ENCODE results near the gene CDC25B. TPM values are rescaled to one million over a fixed set of nuclear protein-coding genes. Genes with fewer than 3 reads are reported as not detected.

CDC25B gene
- total and polyA plus RNA-seq, 2 of the 13 experiments (the other 11 are each of a cell fraction or from before 2014, with no cell fraction given): 14.5 to 19.4 TPM

DNA sequence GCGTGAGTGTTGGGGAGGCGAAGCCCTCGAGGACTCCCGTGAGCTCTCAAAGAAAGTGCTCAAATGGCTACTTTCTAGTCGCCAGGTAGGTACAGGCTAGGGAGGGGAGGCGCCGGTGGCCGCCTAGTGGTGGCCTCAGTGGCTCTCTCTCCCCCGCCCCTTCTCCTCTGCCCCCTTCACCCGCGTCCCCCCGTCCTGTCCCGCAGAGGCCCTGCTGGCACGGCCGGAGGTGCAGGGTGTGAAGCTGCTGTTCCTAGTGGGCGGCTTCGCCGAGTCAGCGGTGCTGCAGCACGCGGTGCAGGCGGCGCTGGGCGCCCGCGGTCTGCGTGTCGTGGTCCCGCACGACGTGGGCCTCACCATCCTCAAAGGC lies 44.8 kb upstream of the CDC25B start:
- BruUV-seq (replicated peaks): no TSS peak
- no peak overlapping the region for H2AFZ ChIP-seq (ENCODE audit: low read length)
- TF ChIP-seq HMG20A (CRISPR knock-in tag; IDR thresholded peaks at IDR 0.05; ENCODE audit: borderline replicate concordance) (no peak), MAFK (conservative IDR thresholded peaks at IDR 0.05 in 1 of 2, IDR thresholded peaks at IDR 0.05 in 1 of 2; ENCODE audit: low read length in 2 of 2) (0 out of 4 replicates have a peak, but pooled peaks of 1 of the 2 experiments have one; percentile 6)
- TF ChIP-seq, protein P1, sequence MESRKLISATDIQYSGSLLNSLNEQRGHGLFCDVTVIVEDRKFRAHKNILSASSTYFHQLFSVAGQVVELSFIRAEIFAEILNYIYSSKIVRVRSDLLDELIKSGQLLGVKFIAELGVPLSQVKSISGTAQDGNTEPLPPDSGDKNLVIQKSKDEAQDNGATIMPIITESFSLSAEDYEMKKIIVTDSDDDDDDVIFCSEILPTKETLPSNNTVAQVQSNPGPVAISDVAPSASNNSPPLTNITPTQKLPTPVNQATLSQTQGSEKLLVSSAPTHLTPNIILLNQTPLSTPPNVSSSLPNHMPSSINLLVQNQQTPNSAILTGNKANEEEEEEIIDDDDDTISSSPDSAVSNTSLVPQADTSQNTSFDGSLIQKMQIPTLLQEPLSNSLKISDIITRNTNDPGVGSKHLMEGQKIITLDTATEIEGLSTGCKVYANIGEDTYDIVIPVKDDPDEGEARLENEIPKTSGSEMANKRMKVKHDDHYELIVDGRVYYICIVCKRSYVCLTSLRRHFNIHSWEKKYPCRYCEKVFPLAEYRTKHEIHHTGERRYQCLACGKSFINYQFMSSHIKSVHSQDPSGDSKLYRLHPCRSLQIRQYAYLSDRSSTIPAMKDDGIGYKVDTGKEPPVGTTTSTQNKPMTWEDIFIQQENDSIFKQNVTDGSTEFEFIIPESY (CRISPR knock-in tag; IDR thresholded peaks at IDR 0.05): peak; percentile 46; the same call in 1 of the 2 replicates
- no peaks in the 10 kb centered on the region for H4K20me1 ChIP-seq (ENCODE audit: insufficient read depth, low read length)
- peaks cover 33% of the 10 kb centered on the region for H3K4me1 ChIP-seq (ENCODE audit: insufficient read depth, low read length)
- in situ Hi-C loops (cut with HindIII; ENCODE audit: extremely low pct_ligation_motif_present, low pct_unique_long_range_greater_than_20kb): no loop called here
- CTCF ChIA-PET (ENCODE audit: low intra/inter-chr PET ratio, low total read pairs): interaction anchor here (2.8 to 2.9 kb wide), 2 partner anchors 18 to 36 kb away, joined by 10 to 45 read pairs; partner anchors contain the start of gene ADISSP
- FAIRE-seq (no peak), DNase-seq (ENCODE audit: low spot score) (no peak), ATAC-seq (no peak)
- WGBS (ENCODE audit: low lambda C conversion rate): 98% methylated on average over 31 of the region's 31 CpGs
- no peak overlapping the region for H3K4me3 ChIP-seq (replicated peaks in 1 of 3; ENCODE audit: insufficient read depth in 1 of 3, low read depth in 2 of 3, low read length in 3 of 3)
- H3K27me3 ChIP-seq (ENCODE audit: control insufficient read depth in 1 of 2, insufficient read depth in 2 of 2, low read length in 2 of 2): peaks cover 2 to 28% of the 10 kb centered on the region in 2 experiments; a peak in 4 of 5 replicates
- intact Hi-C loops (cut with micrococcal nuclease; ENCODE audit: unreplicated experiment): no loop called here
- H3K27ac ChIP-seq (ENCODE audit: extremely low read length, insufficient read depth, low read length): no peak overlapping the region
- H3K36me3 ChIP-seq (replicated peaks in 1 of 2; ENCODE audit: control insufficient read depth in 1 of 2, insufficient read depth in 2 of 2, low read length in 2 of 2): peaks cover 11 to 13% of the 10 kb centered on the region in 2 experiments; a peak in 4 of 5 replicates
- POLR2A ChIA-PET: interaction anchor here (2.8 kb wide), 1 partner anchor 16 kb away, joined by 11 read pairs; the partner anchor contains the start of gene ADISSP
- H3K9me3 ChIP-seq (ENCODE audit: low read length): no peaks in the 10 kb centered on the region
- H3K4me2 ChIP-seq (ENCODE audit: low read depth, low read length): no peak overlapping the region
- no peaks in the 10 kb centered on the region for H3K79me2 ChIP-seq (ENCODE audit: insufficient read depth, low read length)
- H3K9ac ChIP-seq (ENCODE audit: insufficient read depth, low read depth, low read length): no peak overlapping the region

DNA sequence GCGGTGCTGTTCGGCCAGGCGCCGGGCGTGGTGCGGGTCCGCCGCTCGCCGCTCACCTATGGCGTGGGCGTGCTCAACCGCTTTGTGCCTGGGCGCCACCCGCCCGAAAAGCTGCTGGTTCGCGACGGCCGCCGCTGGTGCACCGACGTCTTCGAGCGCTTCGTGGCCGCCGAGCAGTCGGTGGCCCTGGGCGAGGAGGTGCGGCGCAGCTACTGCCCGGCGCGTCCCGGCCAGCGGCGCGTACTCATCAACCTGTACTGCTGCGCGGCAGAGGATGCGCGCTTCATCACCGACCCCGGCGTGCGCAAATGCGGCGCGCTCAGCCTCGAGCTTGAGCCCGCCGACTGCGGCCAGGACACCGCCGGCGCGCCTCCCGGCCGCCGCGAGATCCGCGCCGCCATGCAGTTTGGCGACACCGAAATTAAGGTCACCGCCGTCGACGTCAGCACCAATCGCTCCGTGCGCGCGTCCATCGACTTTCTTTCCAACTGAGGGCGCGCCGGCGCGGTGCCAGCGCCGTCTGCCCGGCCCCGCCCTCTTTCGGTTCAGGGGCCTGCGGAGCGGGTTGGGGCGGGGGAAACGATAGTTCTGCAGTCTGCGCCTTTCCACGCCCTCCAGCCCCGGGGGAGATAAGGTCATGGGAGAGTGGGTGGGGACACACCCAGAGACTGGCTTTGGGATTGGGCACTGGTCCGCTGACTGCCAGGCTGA lies 44.3 kb upstream of the CDC25B start:
- BruUV-seq (replicated peaks): no TSS peak
- Histone ChIP-seq H2AFZ (ENCODE audit: low read length) (no peak overlapping the region), H3K4me1 (ENCODE audit: insufficient read depth, low read length) (peaks cover 32% of the 10 kb centered on the region), H3K79me2 (ENCODE audit: insufficient read depth, low read length) (no peaks in the 10 kb centered on the region), H3K36me3 (replicated peaks in 1 of 2; ENCODE audit: control insufficient read depth in 1 of 2, insufficient read depth in 2 of 2, low read length in 2 of 2) (peaks cover 13 to 17% of the 10 kb centered on the region in 2 experiments; a peak in 4 of 5 replicates), H3K4me2 (ENCODE audit: low read depth, low read length) (no peak overlapping the region), H3K27ac (ENCODE audit: extremely low read length, insufficient read depth, low read length) (no peak overlapping the region), H3K4me3 (replicated peaks in 1 of 3; ENCODE audit: insufficient read depth in 1 of 3, low read depth in 2 of 3, low read length in 3 of 3) (no peak overlapping the region), H4K20me1 (ENCODE audit: insufficient read depth, low read length) (no peaks in the 10 kb centered on the region), H3K9me3 (ENCODE audit: low read length) (no peaks in the 10 kb centered on the region), H3K27me3 (ENCODE audit: control insufficient read depth in 1 of 2, insufficient read depth in 2 of 2, low read length in 2 of 2) (peaks cover 2 to 24% of the 10 kb centered on the region in 2 experiments; a peak in 4 of 5 replicates), H3K9ac (ENCODE audit: insufficient read depth, low read depth, low read length) (no peak overlapping the region)
- ChIA-PET CTCF (ENCODE audit: low intra/inter-chr PET ratio, low total read pairs) (interaction anchor here (1.5 to 1.7 kb wide), 2 partner anchors 66 to 75 kb away, joined by 6 read pairs; no protein-coding TSS in a partner anchor), POLR2A (interaction anchor here (2.8 kb wide), 1 partner anchor 16 kb away, joined by 11 read pairs; the partner anchor contains the start of gene ADISSP)
- DNase-seq (ENCODE audit: low spot score) (no peak), FAIRE-seq (no peak), ATAC-seq (no peak)
- intact Hi-C loops (cut with micrococcal nuclease; ENCODE audit: unreplicated experiment) (loop anchor here (2.0 kb wide), 1 partner anchor 67 kb away; no protein-coding TSS in a partner anchor), in situ Hi-C loops (cut with HindIII; ENCODE audit: extremely low pct_ligation_motif_present, low pct_unique_long_range_greater_than_20kb) (no loop called here)
- WGBS (ENCODE audit: low lambda C conversion rate): 96% methylated on average over 95 of the region's 95 CpGs
- TF ChIP-seq MAFG (CRISPR knock-in tag; IDR thresholded peaks at IDR 0.05) (no peak), ZNF337 (CRISPR knock-in tag; IDR thresholded peaks at IDR 0.05; ENCODE audit: borderline replicate concordance, low read depth) (no peak), GZF1 (CRISPR knock-in tag; IDR thresholded peaks at IDR 0.05) (no peak), ZNF768 (CRISPR knock-in tag; IDR thresholded peaks at IDR 0.05) (0 out of 2 replicates have a peak, but pooled peaks have one; percentile 13), DNMT1 (CRISPR knock-in tag; IDR thresholded peaks at IDR 0.05) (peak; percentile 84; the same call in 1 of the 2 replicates), NPAS2 (CRISPR knock-in tag; IDR thresholded peaks at IDR 0.05; ENCODE audit: borderline replicate concordance) (no peak)
- TF ChIP-seq, protein P2, sequence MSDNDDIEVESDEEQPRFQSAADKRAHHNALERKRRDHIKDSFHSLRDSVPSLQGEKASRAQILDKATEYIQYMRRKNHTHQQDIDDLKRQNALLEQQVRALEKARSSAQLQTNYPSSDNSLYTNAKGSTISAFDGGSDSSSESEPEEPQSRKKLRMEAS (IDR thresholded peaks at IDR 0.05): no peak
- TF ChIP-seq, protein P3, sequence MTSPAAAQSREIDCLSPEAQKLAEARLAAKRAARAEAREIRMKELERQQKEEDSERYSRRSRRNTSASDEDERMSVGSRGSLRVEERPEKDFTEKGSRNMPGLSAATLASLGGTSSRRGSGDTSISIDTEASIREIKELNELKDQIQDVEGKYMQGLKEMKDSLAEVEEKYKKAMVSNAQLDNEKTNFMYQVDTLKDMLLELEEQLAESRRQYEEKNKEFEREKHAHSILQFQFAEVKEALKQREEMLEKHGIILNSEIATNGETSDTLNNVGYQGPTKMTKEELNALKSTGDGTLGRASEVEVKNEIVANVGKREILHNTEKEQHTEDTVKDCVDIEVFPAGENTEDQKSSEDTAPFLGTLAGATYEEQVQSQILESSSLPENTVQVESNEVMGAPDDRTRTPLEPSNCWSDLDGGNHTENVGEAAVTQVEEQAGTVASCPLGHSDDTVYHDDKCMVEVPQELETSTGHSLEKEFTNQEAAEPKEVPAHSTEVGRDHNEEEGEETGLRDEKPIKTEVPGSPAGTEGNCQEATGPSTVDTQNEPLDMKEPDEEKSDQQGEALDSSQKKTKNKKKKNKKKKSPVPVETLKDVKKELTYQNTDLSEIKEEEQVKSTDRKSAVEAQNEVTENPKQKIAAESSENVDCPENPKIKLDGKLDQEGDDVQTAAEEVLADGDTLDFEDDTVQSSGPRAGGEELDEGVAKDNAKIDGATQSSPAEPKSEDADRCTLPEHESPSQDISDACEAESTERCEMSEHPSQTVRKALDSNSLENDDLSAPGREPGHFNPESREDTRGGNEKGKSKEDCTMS (CRISPR knock-in tag; conservative IDR thresholded peaks at IDR 0.05): no peak

All from HepG2 (cell line).